ENCODE measurements around the gene PTPRE. TPM values are rescaled to one million over a fixed set of nuclear protein-coding genes. Genes with fewer than 3 reads are reported as not detected.
A peak's percentile ranks its signal among the peaks of the same experiment; 100 is the strongest.

PTPRE gene
- total RNA-seq, 1 experiment from 2014 or later = 0.50 TPM

DNA sequence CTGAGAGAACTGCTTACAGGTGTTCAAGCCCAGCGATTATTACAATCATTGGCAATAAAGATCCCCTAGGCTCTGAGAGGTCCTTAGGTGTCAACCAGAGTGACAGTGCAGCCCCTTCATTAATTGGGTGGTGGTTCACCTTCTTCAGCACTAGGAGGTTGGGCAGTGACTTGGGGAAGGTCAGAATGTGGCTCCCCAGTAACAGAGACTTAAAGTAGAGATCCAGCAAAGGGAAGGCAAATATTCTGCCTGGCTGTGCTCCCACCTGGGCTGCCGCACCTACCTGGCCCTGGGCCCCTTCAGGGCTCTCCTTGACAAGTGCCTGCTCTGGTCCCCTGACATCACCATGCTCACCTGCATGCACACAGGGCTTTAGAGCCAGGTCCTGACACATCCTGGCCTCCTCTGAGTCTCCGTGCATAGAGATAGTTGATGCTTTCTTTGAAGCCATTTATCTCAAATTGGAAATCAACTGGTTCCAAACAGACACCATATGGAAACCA is 16.0 kb upstream of the PTPRE start:
- Mint-ChIP-seq H3K4me3 (ENCODE audit: unreplicated experiment) (no peak overlapping the region), H3K9me3 (ENCODE audit: unreplicated experiment) (no peaks in the 10 kb centered on the region), H3K27me3 (ENCODE audit: insufficient read depth, unreplicated experiment) (no peaks in the 10 kb centered on the region), H3K4me1 (ENCODE audit: low read depth, unreplicated experiment) (peaks cover 6% of the 10 kb centered on the region), H3K27ac (ENCODE audit: unreplicated experiment) (no peak overlapping the region), H3K36me3 (ENCODE audit: insufficient read depth, unreplicated experiment) (no peaks in the 10 kb centered on the region)
- no TSS peak for BruUV-seq (replicated peaks)
- ChIA-PET POLR2A (no interaction called here), CTCF (no interaction called here)
- intact Hi-C loops (cut with micrococcal nuclease; ENCODE audit: unreplicated experiment) = loop anchor here (5.0 kb wide), 1 partner anchor 176 kb away; no protein-coding TSS in a partner anchor
- no peak for DNase-seq
- no peaks in the 10 kb centered on the region for H3K36me3 ChIP-seq (ENCODE audit: control insufficient read depth, insufficient read depth, low read length)
- peaks cover 21% of the 10 kb centered on the region for H3K4me1 ChIP-seq
- H3K4me3 ChIP-seq (ENCODE audit: low read depth, low read length) = no peak overlapping the region
- no peaks in the 10 kb centered on the region for H3K9me3 ChIP-seq
- TF ChIP-seq, protein P1, sequence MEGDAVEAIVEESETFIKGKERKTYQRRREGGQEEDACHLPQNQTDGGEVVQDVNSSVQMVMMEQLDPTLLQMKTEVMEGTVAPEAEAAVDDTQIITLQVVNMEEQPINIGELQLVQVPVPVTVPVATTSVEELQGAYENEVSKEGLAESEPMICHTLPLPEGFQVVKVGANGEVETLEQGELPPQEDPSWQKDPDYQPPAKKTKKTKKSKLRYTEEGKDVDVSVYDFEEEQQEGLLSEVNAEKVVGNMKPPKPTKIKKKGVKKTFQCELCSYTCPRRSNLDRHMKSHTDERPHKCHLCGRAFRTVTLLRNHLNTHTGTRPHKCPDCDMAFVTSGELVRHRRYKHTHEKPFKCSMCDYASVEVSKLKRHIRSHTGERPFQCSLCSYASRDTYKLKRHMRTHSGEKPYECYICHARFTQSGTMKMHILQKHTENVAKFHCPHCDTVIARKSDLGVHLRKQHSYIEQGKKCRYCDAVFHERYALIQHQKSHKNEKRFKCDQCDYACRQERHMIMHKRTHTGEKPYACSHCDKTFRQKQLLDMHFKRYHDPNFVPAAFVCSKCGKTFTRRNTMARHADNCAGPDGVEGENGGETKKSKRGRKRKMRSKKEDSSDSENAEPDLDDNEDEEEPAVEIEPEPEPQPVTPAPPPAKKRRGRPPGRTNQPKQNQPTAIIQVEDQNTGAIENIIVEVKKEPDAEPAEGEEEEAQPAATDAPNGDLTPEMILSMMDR (IDR thresholded peaks at IDR 0.05; ENCODE audit: insufficient read depth in 1 of 2, low read depth in 1 of 2, low read length in 1 of 2, severe bottlenecking in 1 of 2, unreplicated experiment in 1 of 2) = no peak
- no peaks in the 10 kb centered on the region for H3K27me3 ChIP-seq (replicated peaks; ENCODE audit: control insufficient read depth, insufficient read depth, low read length)

DNA sequence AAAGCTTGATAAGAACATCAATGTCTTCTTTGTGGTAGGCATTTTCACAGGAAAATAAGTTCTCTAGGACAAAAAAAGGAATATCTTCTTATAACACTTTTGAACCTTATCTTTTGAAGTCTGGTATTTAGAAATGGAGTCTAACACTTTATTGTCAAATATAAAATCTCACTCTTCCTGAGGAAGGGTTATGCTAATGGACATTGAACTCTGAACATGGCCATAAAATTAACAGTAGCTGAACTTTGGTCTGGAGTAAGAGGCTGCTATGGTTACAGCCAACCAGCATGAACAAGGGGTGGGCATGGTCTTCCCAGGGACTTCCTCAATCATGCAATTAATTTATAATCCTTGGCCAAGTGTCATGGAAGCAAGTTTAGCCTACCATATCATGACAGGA is 14.2 kb upstream of the PTPRE start, which contains the start of gene CLRN3:
Gene CLRN3, minus strand, starts transcription at position 199 of the 400 bp plus-strand sequence. Its CDS starts 157 bp downstream, at position 42.
- POLR2A ChIA-PET = no interaction called here
- Mint-ChIP-seq H3K4me1 (ENCODE audit: low read depth, unreplicated experiment) (peaks cover 6% of the 10 kb centered on the region), H3K27ac (ENCODE audit: unreplicated experiment) (no peak within 1 kb of the TSS), H3K4me3 (ENCODE audit: unreplicated experiment) (no peak within 1 kb of the TSS), H3K27me3 (ENCODE audit: insufficient read depth, unreplicated experiment) (no peaks in the 10 kb centered on the region), H3K36me3 (ENCODE audit: insufficient read depth, unreplicated experiment) (no peaks in the 10 kb centered on the region), H3K9me3 (ENCODE audit: unreplicated experiment) (no peaks in the 10 kb centered on the region)
- CTCF ChIA-PET = no interaction called here
- Histone ChIP-seq H3K4me1 (peaks cover 17% of the 10 kb centered on the region), H3K4me3 (ENCODE audit: low read depth, low read length) (peak within 1 kb of the TSS; percentile 16), H3K9me3 (no peaks in the 10 kb centered on the region), H3K27me3 (replicated peaks; ENCODE audit: control insufficient read depth, insufficient read depth, low read length) (no peaks in the 10 kb centered on the region), H3K36me3 (ENCODE audit: control insufficient read depth, insufficient read depth, low read length) (no peaks in the 10 kb centered on the region)
- intact Hi-C loops (cut with micrococcal nuclease; ENCODE audit: unreplicated experiment) = loop anchor here (5.0 kb wide), 1 partner anchor 175 kb away; no protein-coding TSS in a partner anchor
- peak; percentile 22 to 60 for DNase-seq
- no TSS peak for BruUV-seq (replicated peaks)
- TF ChIP-seq, protein P1 (IDR thresholded peaks at IDR 0.05; ENCODE audit: insufficient read depth in 1 of 2, low read depth in 1 of 2, low read length in 1 of 2, severe bottlenecking in 1 of 2, unreplicated experiment in 1 of 2) = no peak

DNA sequence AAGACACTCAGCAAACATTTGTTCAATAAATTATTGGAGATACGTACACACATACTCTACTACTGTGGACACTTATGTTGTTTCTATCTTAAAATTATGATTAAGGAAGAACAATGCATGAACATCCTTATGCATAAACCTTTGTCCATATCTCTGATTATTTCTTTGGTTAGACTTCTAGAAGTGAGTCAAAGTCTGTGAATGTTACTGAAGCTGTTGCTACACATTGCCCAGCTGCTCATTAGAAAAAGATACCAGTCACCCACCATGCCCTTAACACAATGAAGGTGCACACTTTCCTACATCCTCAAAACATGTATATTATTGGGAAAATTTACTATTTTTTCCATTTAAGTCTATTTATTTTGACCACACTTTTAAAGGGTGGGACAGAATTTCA is 12.8 kb upstream of the PTPRE start:
- no peaks in the 10 kb centered on the region for H3K27me3 Mint-ChIP-seq (ENCODE audit: insufficient read depth, unreplicated experiment)
- H3K27me3 ChIP-seq (replicated peaks; ENCODE audit: control insufficient read depth, insufficient read depth, low read length) = no peaks in the 10 kb centered on the region
- H3K4me3 ChIP-seq (ENCODE audit: low read depth, low read length) = no peak overlapping the region
- H3K4me1 Mint-ChIP-seq (ENCODE audit: low read depth, unreplicated experiment) = peaks cover 6% of the 10 kb centered on the region
- no peaks in the 10 kb centered on the region for H3K36me3 ChIP-seq (ENCODE audit: control insufficient read depth, insufficient read depth, low read length)
- CTCF ChIA-PET = no interaction called here
- no peaks in the 10 kb centered on the region for H3K36me3 Mint-ChIP-seq (ENCODE audit: insufficient read depth, unreplicated experiment)
- H3K9me3 Mint-ChIP-seq (ENCODE audit: unreplicated experiment) = no peaks in the 10 kb centered on the region
- TF ChIP-seq, protein P1 (IDR thresholded peaks at IDR 0.05; ENCODE audit: insufficient read depth in 1 of 2, low read depth in 1 of 2, low read length in 1 of 2, severe bottlenecking in 1 of 2, unreplicated experiment in 1 of 2) = no peak
- POLR2A ChIA-PET = no interaction called here
- H3K9me3 ChIP-seq = no peaks in the 10 kb centered on the region
- intact Hi-C loops (cut with micrococcal nuclease; ENCODE audit: unreplicated experiment) = loop anchor here (5.0 kb wide), 1 partner anchor 173 kb away; no protein-coding TSS in a partner anchor
- DNase-seq = no peak
- H3K4me3 Mint-ChIP-seq (ENCODE audit: unreplicated experiment) = no peak overlapping the region
- H3K27ac Mint-ChIP-seq (ENCODE audit: unreplicated experiment) = no peak overlapping the region
- H3K4me1 ChIP-seq = peaks cover 17% of the 10 kb centered on the region
- no TSS peak for BruUV-seq (replicated peaks)
